Cortex of kidney (tissue), 1 donor: Measurements from ENCODE around the gene PKD1L1.
"Not testable (repeated sequence)": the region's sequence is repeated elsewhere in the genome, so short reads cannot be mapped to it uniquely, and the experiment has no call there.

Experiments used
- DNase-seq: peaks from one replicate; lab custom pipeline; 2025; lab: John Stamatoyannopoulos, UW

The PKD1L1 gene

DNA sequence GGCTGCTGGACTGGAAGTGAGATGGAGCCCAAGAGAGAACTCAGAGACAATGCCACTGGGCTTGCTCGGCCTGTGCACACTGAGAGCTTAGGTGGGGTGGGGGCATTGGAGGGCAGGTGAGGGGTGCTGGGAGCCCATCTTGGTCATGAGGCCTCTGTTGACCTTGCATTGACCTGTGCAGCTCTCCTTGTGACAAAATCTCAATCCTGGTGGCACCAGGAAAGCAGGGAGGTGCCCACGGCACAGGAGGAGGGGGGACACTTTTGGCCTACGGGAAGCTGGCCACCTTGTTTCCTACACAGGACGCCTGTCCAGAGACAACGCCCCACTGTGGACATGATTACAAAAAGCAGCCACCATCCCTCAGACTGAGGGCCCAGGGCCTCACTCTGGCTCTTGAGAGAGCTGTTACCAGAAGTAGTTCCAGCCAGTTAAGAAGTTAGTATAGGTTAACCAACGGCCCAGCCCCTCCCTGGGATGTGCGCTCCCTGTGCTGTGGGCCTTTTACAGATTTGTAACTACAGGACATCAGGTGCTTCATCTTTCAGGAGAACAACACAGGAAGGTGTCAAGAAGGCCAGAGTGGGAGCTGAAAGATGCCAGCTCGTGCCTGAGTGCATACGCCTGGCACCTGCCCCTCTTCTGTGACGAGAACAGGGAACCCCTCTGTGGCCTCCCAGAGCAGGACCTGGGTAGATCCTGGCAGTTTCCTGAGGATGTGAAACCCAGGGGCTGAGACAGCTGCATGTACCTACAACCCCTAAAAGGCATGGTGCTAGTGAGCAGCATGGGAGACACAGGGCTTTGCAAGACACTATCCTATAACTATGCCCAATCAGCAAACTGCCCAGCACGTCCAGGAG lies 10.3 kb downstream of the PKD1L1 start:
- DNase-seq: no peak

DNA sequence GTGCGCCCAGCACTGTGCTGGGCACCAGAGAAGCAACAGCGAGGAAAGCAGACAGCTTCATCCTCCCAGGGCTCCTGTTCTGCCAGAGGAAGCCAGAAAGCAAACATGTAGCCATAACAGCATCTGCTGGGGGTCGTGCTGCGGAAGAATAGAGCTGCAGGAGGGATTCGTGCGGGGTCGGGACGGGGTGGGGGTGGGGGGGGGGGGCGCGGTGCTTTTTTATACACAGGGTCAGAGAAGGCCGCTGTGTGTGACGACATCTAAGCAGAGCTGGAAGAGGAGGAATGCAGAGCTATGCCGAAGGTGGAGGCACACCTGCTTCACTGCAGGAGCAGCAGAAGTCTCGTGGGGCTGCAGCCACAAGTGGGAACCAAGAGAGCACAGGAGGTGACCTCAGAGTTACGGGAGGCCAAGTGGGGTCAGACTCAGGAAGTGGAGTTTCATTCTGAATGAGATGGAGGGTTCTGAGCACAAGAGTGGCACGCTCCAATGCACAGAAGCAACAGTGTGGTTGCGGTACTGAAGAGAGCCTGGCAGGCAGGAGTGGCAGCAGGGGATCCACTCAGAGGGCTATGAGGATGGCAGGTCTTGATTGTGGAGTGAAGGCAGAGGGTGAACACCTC lies 11.1 kb downstream of the PKD1L1 start:
- no peak for DNase-seq

GRCh38 chr7:47936323-47936722 lies 11.9 kb downstream of the PKD1L1 start:
- DNase-seq: no peak

GRCh38 chr7:47935336-47935735 lies 12.9 kb downstream of the PKD1L1 start:
- DNase-seq: no peak

- DNase-seq: no peak
These were observed 13.4 kb downstream of the PKD1L1 start for GRCh38 chr7:47934831-47935230.

- no peak for DNase-seq
These were observed 15.1 kb downstream of the PKD1L1 start for GRCh38 chr7:47933215-47933614.

DNA sequence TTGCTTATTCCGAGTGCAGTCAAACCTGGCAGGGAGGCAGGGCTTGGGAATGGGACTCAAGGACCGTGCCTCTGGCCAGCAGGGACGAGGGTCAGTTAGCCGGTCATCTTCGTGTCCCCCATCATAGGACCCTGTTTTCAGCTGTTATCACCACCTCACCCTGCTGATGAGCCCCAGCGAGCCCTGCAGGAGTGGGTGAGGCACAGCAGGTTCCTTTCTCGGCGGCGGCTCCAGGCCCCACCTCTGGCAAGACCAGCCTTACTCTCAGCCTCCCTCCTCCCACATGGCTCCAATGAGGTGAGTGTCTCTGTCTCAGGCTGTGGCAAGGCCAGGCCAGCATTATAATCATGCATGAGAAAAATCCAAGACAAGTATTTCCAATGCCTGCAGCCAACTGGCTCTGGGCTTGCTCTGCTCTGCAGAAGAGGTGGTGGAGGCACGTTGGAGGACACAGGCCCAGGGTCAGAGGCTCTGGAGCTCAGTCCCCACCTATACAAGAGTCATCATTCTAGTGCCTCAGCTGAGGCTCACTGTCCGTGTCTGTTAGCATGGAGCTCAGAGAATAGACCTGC lies 15.7 kb downstream of the PKD1L1 start:
- no peak for DNase-seq

DNA sequence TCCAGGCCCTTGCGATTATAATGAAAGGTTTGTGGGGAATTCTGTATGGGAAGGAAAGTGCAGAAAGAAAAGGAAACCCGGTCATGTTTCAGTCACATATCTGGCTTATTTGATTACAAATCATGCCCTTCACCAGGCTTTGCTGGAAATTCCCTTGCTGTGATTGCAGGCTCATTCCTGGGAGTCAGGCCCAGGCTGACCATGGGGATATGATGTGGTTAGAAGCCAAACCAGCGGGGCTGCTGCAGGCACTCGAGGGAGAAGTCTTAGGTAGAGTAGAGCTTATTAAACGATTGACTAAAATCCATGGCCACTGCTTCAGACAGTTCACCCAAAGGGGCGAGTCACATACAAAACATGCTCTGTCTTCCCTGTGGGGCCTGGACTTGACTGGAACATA lies 16.2 kb downstream of the PKD1L1 start:
- no peak for DNase-seq

DNA sequence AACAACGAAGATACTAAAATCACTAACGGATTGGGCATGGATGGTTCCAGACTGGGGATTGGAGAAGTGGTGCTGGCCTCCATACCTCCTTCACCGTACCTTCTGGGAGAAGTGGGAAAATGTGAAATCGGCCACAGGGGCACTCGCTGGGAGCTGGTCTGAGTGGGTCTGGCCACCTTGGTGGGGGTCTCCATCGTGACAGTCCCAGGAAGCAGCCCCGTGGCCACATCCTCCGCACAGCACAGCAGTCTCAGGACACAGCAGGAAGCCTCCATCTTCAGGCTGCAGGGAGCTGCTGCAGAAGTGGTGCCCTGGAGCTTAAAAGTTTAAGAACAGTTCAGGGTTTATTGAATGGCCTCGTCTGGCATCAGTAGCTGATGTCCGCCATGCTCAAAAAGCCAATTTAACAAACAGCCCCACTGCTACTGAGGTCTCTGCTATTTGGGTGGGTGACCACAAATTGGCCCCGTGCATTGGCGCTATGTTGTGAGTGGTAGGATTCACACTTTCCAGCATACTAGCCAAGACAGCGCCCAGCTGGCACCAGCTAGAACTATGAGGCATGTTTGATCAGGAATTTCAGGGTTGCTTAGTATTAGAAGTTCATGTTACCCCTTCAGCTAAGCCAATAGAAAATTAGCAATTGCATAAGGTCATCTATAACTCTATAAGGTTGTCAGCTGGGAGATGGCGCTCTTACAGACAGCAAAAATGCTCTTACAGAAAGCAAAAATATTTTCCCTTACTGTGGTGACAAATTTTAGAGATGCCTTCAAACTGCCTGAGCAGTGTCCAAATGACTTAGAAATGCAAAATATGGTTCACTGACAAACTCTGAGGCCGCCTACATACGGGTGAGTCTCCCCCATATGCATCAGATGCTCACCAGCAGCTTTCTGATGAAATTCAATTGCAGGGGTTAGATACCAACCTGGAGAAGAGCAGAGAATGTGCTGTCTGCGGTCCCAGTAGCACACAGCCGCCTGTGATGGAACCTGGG lies 17.0 kb downstream of the PKD1L1 start:
- no peak for DNase-seq

DNA sequence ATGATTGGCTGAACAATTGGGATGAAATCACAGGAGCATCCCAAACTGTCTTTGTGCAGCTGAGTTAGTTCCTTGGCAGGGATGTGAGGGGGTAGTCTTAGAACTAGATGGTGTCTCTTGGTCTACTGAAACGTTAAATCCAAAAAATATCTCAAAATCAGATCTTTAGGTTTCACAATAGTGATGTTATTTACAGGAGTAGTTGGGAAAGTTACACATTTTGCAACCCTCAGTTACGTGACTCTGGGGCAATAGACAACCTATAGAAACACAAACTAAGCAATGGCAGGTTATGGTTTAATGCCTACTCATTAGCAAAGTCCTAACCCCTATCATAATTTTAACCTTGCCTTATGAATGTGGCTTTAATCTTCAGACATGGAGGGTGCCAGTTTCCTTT lies 24.0 kb downstream of the PKD1L1 start:
- DNase-seq: no peak

DNA sequence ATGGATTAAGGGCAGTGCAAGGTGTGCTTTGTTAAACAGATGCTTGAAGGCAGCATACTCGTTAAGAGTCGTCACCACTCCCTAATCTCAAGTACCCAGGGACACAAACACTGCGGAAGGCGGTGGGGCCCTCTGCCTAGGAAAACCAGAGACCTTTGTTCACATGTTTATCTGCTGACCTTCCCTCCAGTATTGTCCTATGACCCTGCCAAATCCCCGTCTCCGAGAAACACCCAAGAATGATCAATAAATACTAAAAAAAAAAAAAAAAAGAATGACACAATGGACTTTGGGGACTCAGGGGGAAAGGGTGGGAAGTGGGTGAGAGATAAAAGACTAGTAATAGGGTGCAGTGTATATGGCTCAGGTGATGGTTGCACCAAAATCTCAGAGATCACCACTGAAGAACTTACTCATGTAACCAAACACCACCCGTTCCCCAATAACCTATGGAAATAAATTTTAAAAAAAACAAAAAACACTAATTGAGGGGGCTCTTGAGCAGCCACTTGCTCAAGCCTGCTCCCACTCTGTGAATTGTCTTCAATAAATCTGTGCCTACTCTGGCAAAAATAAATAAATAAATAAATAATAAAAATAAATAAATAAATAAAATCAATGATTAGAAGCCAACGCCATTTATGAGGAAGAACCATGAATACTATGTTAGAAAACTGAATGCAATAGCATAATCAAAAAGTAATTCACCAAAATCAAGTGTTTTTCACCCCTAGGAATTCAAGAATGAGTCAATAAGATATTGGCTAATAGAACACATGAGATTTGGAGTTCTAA lies 25.0 kb downstream of the PKD1L1 start:
- not testable (repeated sequence) for DNase-seq

DNA sequence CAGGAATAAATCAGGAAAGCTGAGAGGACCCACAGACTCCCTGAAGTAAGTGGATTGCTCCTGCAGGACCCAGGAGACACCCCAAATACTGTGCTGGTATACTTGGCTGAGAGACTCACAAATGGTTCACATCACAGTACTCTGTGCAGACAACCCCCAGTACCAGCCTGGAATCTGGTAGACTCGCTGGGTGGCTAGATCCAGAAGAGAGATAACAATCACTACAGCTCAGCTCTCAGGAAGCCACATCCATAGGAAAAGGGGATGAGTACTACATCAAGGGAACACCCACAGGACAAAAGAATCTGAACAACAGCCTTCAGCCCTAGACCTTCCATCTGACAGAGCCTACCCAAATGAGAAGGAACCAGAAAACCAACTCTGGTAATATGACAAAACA lies 31.8 kb downstream of the PKD1L1 start:
- not testable (repeated sequence) for DNase-seq

DNA sequence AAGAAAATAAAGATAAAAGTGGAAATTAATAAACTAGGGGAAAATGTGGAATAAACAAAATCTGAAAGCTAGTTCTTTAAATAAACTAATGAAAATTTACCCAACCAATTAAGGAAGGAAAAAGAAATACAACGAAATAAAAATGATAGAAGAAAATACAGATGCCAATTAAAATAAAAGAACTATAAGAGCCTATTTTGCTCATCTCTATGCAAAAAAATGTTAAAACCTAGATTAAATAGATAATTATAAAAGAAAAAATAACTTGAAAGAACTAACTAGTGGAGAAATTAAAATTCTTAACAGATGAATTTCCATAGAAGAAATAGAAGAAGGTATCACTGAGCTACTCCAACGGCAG lies 32.7 kb downstream of the PKD1L1 start:
- no peak for DNase-seq

- no peak for DNase-seq
These were observed 33.3 kb downstream of the PKD1L1 start for GRCh38 chr7:47914717-47915615.

GRCh38 chr7:47912332-47912731 lies 35.9 kb downstream of the PKD1L1 start:
- no peak for DNase-seq

DNA sequence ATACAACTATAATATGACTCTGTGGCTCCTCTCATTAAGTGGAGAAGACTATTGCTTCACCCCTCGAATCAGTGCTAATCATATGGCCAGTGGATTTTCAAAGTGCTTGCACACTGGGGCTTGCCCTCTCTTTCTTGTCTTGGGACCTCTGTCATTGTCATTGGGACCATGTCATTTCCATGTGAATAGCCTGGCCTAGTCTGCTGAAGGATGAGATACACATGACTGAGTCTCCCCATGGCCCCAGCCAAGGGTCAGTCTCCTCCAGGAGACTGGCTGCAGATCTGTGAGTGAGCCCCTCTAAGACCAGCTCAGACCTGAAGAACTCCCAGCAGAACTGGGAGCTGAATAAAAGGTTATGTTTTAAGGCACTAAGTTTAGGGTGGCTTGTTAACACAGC lies 39.5 kb downstream of the PKD1L1 start:
- DNase-seq: no peak

DNA sequence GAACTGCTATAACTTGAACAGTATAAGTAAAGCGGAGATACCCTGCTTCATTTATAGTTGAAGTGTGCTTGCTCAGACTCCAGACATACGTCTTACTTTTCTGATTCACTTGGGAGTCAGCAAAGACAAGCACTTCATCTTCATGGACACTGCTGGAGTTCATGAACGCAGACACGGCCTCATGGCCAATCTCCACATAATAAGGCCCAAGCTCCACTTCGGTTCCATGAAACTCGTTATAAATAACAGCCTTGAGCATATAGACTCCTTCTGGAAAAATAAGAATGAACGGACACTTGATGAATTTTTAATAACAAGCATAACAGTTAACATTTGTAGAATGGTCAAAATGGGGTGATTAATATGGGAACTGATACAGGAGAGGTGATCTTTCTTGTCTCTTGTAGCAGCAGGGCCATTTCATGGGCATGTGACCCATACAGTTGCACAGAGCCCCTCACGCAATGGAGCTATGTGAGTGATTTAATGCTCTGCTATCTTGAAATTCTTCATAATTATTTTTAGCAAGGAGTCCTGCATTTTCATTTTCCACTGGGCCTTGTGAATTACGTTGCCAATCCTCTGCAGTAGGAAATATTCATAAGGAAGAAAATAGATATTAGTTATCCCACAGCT lies 40.2 kb downstream of the PKD1L1 start:
- no peak for DNase-seq

DNA sequence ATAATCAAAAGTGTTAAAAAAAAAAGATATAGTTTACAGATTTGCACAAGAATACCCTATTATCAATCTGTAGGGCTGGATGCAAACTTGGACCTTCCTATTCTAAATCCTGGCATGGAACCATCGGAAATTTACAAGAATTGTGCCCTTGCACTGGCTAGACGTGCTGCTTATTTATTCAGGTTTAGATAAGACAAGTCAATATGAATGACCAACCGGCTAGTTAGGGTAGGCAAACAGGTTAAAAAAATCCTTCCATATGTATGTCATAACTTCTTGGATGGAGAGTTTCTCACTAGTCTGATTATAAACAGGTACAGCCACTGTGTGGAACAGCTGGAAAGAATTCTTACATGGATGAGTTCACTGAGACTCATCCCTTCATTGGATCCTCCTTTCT lies 41.4 kb downstream of the PKD1L1 start:
- no peak for DNase-seq

GRCh38 chr7:47905076-47905920 lies 43.0 kb downstream of the PKD1L1 start:
- no peak for DNase-seq
